HepG2 (cell line): ENCODE results near the gene PPP2R2B. TPM values are rescaled to one million over a fixed set of nuclear protein-coding genes. Genes with fewer than 3 reads are reported as not detected.

Source experiments
- ATAC-seq: fragments of 200-7000 bp; cut with Tn5 transposase; 3 replicates; pipeline ENCODE4 v1.9.1; 2020; ENCODE audit warnings: mild to moderate bottlenecking, moderate library complexity
- BruUV-seq: library from RNA; stranded (reverse); fragments of 400-500 nt; replicated peaks from 2 replicates; lab custom pipeline; 2021; lab: Mats Ljungman, UMichigan
- CTCF ChIA-PET: fragments of 300-600 bp; formaldehyde crosslinking; extraction: SDS; loops from one replicate; lab custom pipeline; 2021; ENCODE audit warnings: low total read pairs, inconsistent platforms, low intra/inter-chr PET ratio; lab: Yijun Ruan, JAX
- POLR2A ChIA-PET: fragments of 350-600 bp; sonication (Branson Sonifier 250); formaldehyde crosslinking; loops from one replicate; lab custom pipeline; 2020; ENCODE audit warnings: antibody characterized with exemption, inconsistent platforms; lab: Yijun Ruan, JAX
- DNase-seq: peaks from one replicate; pipeline ENCODE4 v3.0.0-alpha.2; 2015; ENCODE audit warnings: low spot score
- FAIRE-seq: peaks from 3 replicates; lab custom pipeline; 2011; peaks lifted over from hg19 to GRCh38; lab: Jason Lieb, UNC
- H2AFZ ChIP-seq: one replicate; pipeline ENCODE4 v1.6.1; 2011; ENCODE audit warnings: low read length, inconsistent platforms
- H3K27ac ChIP-seq: fragments of 300-600 bp; 3 replicates; pipeline ENCODE4 v1.8.0; 2011; ENCODE audit warnings: mixed run types, mild to moderate bottlenecking, mixed read lengths, low read length, inconsistent platforms; ENCODE audit not compliant: insufficient read depth; ENCODE audit errors: extremely low read length
- H3K27me3 ChIP-seq, 2 experiments: fragments of 200-600 bp in 1 of 2; 2 replicates in 1 of 2; 3 replicates in 1 of 2; pipeline versions ENCODE4 v1.6.0 to v1.8.0; 2011; ENCODE audit warnings: low read length in 2 of 2, mild to moderate bottlenecking in 2 of 2, moderate library complexity in 2 of 2, inconsistent platforms in 1 of 2; ENCODE audit not compliant: insufficient read depth in 2 of 2, control insufficient read depth in 1 of 2
- H3K36me3 ChIP-seq, 2 experiments: fragments of 200-600 bp in 1 of 2; replicated peaks in 1 of 2; 2 replicates in 1 of 2; 3 replicates in 1 of 2; pipeline versions ENCODE4 v1.5.1 to v1.8.0; 2011; ENCODE audit warnings: low read length in 2 of 2, inconsistent platforms in 1 of 2; ENCODE audit not compliant: insufficient read depth in 2 of 2, control insufficient read depth in 1 of 2
- H3K4me1 ChIP-seq: 2 replicates; pipeline ENCODE4 v1.5.1; 2012; ENCODE audit warnings: low read length, inconsistent platforms; ENCODE audit not compliant: insufficient read depth
- H3K4me2 ChIP-seq: 2 replicates; pipeline ENCODE4 v1.6.0; 2011; ENCODE audit warnings: low read depth, low read length, inconsistent platforms
- H3K4me3 ChIP-seq, 3 experiments: fragments of 200-600 bp in 1 of 3; sonication (generic), shearing (Covaris generic) in 1 of 3; replicated peaks in 1 of 3; 2 replicates each; pipeline ENCODE4 v1.5.1; 2011 to 2016; ENCODE audit warnings: low read length in 3 of 3, inconsistent platforms in 2 of 3, low read depth in 2 of 3, mild to moderate bottlenecking in 2 of 3, control low read depth in 1 of 3, mixed read lengths in 1 of 3; ENCODE audit not compliant: insufficient read depth in 1 of 3
- H3K79me2 ChIP-seq: one replicate; pipeline ENCODE4 v1.6.1; 2011; ENCODE audit warnings: low read length, inconsistent platforms; ENCODE audit not compliant: insufficient read depth
- H3K9ac ChIP-seq: 2 replicates; pipeline ENCODE4 v1.6.0; 2011; ENCODE audit warnings: mild to moderate bottlenecking, low read depth, low read length, inconsistent platforms; ENCODE audit not compliant: insufficient read depth
- H3K9me3 ChIP-seq: 2 replicates; pipeline ENCODE4 v1.5.1; 2012; ENCODE audit warnings: mild to moderate bottlenecking, low read length
- H4K20me1 ChIP-seq: 2 replicates; pipeline ENCODE4 v1.6.0; 2011; ENCODE audit warnings: inconsistent platforms, mild to moderate bottlenecking, low read length, moderate library complexity; ENCODE audit not compliant: insufficient read depth
- ARNTL ChIP-seq: sonication (generic); formaldehyde crosslinking; IDR thresholded peaks from 2 replicates; pipeline ENCODE4 v1.4.0; 2020; ENCODE audit warnings: mild to moderate bottlenecking, missing genetic modification reagents
- CREB1 ChIP-seq, 2 experiments: fragments of 450-650 bp in 1 of 2; IDR thresholded peaks; 2 replicates each; pipeline ENCODE4 v1.6.1; 2016 to 2017; ENCODE audit warnings: control low read depth in 1 of 2, mild to moderate bottlenecking in 1 of 2, missing compliant biosample characterization in 1 of 2, missing genetic modification characterization in 1 of 2
- FOSL2 ChIP-seq: sonication (generic); formaldehyde crosslinking; IDR thresholded peaks from 2 replicates; pipeline ENCODE4 v1.4.0; 2020; ENCODE audit warnings: missing genetic modification reagents
- FOXK2 ChIP-seq: fragments of 450-650 bp; IDR thresholded peaks from 2 replicates; pipeline ENCODE4 v1.6.1; 2016
- KLF11 ChIP-seq: IDR thresholded peaks from 2 replicates; pipeline ENCODE4 v1.6.1; 2016; ENCODE audit warnings: missing compliant biosample characterization
- NCOA1 ChIP-seq: sonication (generic); formaldehyde crosslinking; IDR thresholded peaks from 2 replicates; pipeline ENCODE4 v1.9.0; 2021; ENCODE audit warnings: missing genetic modification reagents
- NFIB ChIP-seq: sonication (generic); formaldehyde crosslinking; IDR thresholded peaks from 2 replicates; pipeline ENCODE4 v1.9.0; 2021; ENCODE audit warnings: missing genetic modification reagents, mild to moderate bottlenecking, borderline replicate concordance
- RFX3 ChIP-seq: IDR thresholded peaks from 2 replicates; pipeline ENCODE4 v1.6.1; 2016; ENCODE audit warnings: missing biosample characterization, missing genetic modification reagents
- SMARCC2 ChIP-seq: fragments of 450-650 bp; IDR thresholded peaks from 2 replicates; pipeline ENCODE4 v1.6.1; 2017; ENCODE audit warnings: antibody characterized with exemption, mild to moderate bottlenecking
- SP4 ChIP-seq: sonication (generic); formaldehyde crosslinking; IDR thresholded peaks from 2 replicates; pipeline ENCODE4 v1.8.1; 2023; ENCODE audit warnings: mild to moderate bottlenecking, missing genetic modification reagents
- U2AF1 ChIP-seq: fragments of 200-400 bp; formaldehyde crosslinking; optimal IDR thresholded peaks from 2 replicates; pipeline ENCODE3; 2017; ENCODE audit warnings: mild to moderate bottlenecking, low read depth, low read length
- ZBTB44 ChIP-seq: sonication (generic); formaldehyde crosslinking; IDR thresholded peaks from 2 replicates; pipeline ENCODE4 v1.4.0; 2020; ENCODE audit warnings: missing genetic modification reagents
- ZNF251 ChIP-seq: sonication (generic); formaldehyde crosslinking; IDR thresholded peaks from 2 replicates; pipeline ENCODE4 v1.9.0; 2021; ENCODE audit warnings: mild to moderate bottlenecking, missing genetic modification reagents
- ZNF343 ChIP-seq: sonication (generic); formaldehyde crosslinking; IDR thresholded peaks from 2 replicates; pipeline ENCODE4 v1.4.0; 2020; ENCODE audit warnings: mild to moderate bottlenecking, missing genetic modification reagents
- ZNF350 ChIP-seq: sonication (generic); formaldehyde crosslinking; IDR thresholded peaks from 2 replicates; pipeline ENCODE4 v1.4.0; 2020; ENCODE audit warnings: mild to moderate bottlenecking, low read depth, missing genetic modification reagents, borderline replicate concordance
- ZNF484 ChIP-seq: sonication (generic); formaldehyde crosslinking; IDR thresholded peaks from 2 replicates; pipeline ENCODE4 v1.5.1; 2020; ENCODE audit warnings: mild to moderate bottlenecking, low read depth, missing genetic modification reagents, borderline replicate concordance
- ZNF703 ChIP-seq: sonication (generic); formaldehyde crosslinking; IDR thresholded peaks from 2 replicates; pipeline ENCODE4 v1.5.1; 2020; ENCODE audit warnings: missing genetic modification reagents, mild to moderate bottlenecking, moderate library complexity, borderline replicate concordance
- ZNF761 ChIP-seq: sonication (generic); formaldehyde crosslinking; conservative IDR thresholded peaks from 2 replicates; pipeline ENCODE4 v1.4.0; 2020; ENCODE audit warnings: mild to moderate bottlenecking, missing genetic modification reagents
- ZXDC ChIP-seq: sonication (generic); formaldehyde crosslinking; IDR thresholded peaks from 2 replicates; pipeline ENCODE4 v1.5.0; 2020; ENCODE audit warnings: mild to moderate bottlenecking, missing genetic modification reagents
- WGBS: methylation state at CpG from one replicate; pipeline ENCODE4 v1.1.6; 2017; ENCODE audit warnings: low lambda C conversion rate; 5-methylcytosine and 5-hydroxymethylcytosine counted together
- in situ Hi-C: cut with HindIII; loops from 2 replicates; pipeline ENCODE4 v1.10.0; 2017; ENCODE audit warnings: low pct_unique_long_range_greater_than_20kb; ENCODE audit not compliant: extremely low pct_ligation_motif_present
- intact Hi-C: fragments of 100-400 bp; cut with micrococcal nuclease; formaldehyde crosslinking; loops from one replicate; pipeline ENCODE4 v1.10.0; 2022; ENCODE audit not compliant: unreplicated experiment
- polyA plus RNA-seq, 8 experiments: library from polyadenylated mRNA; depleted of rRNA in 3 of 8; stranded (reverse) in 7 of 8; unstranded in 1 of 8; fragments of >200 nt; fragmentation: Illumina TruSeq in 4 of 8; extraction: Trizol in 4 of 8; gene quantifications; 2 replicates each; pipeline versions ENCODE4 v1.2.1 to v1.2.3, GENCODE V29; 2011 to 2016; ENCODE audit warnings: low read depth in 4 of 8, missing spikeins in 1 of 8, mixed read lengths in 1 of 8; ENCODE audit not compliant: insufficient read depth in 1 of 8
- total RNA-seq, 5 experiments: library from RNA; depleted of rRNA; stranded (reverse); fragments of >200 nt; fragmentation: Illumina TruSeq; extraction: Trizol; gene quantifications; 2 replicates each; pipeline ENCODE4 v1.2.3, GENCODE V29; 2016; ENCODE audit warnings: low read depth in 1 of 5

Gene PPP2R2B
- total and polyA plus RNA-seq, 2 of the 13 experiments (the other 11 are each of a cell fraction or from before 2014, with no cell fraction given), result not detected

- H3K4me1 ChIP-seq, result no peaks in the 10 kb centered on the region
- H3K9me3 ChIP-seq, result no peaks in the 10 kb centered on the region
- no peak for DNase-seq
- in situ Hi-C loops, result no loop called here
- no peaks in the 10 kb centered on the region for H4K20me1 ChIP-seq
- BruUV-seq, result no TSS peak
- no peaks in the 10 kb centered on the region for H3K36me3 ChIP-seq
- no peak overlapping the region for H3K4me2 ChIP-seq
- intact Hi-C loops, result no loop called here
- H2AFZ ChIP-seq, result no peak overlapping the region
- WGBS, result 2% methylated on average over 7 of the region's 8 CpGs
- no peak overlapping the region for H3K9ac ChIP-seq
- no peak for TF ChIP-seq CREB1 (IDR thresholded peaks at IDR 0.05)
- TF ChIP-seq CREB1 (CRISPR knock-in tag; IDR thresholded peaks at IDR 0.05), result no peak
- no peak for TF ChIP-seq FOXK2
- no peak for TF ChIP-seq ZNF251 (CRISPR knock-in tag)
- TF ChIP-seq U2AF1, result no peak
- TF ChIP-seq KLF11, result no peak
- TF ChIP-seq ZNF761 (CRISPR knock-in tag), result no peak
- no peak for TF ChIP-seq SP4 (CRISPR knock-in tag)
- TF ChIP-seq ZNF703 (CRISPR knock-in tag), result no peak
- no peak for TF ChIP-seq FOSL2 (CRISPR knock-in tag)
- TF ChIP-seq ARNTL (CRISPR knock-in tag), result no peak
- no peak for TF ChIP-seq NCOA1
- TF ChIP-seq ZNF343 (CRISPR knock-in tag), result no peak
- TF ChIP-seq NFIB (CRISPR knock-in tag), result no peak
- TF ChIP-seq ZNF484 (CRISPR knock-in tag), result no peak
- no peak for TF ChIP-seq SMARCC2
- no peak for TF ChIP-seq ZBTB44 (CRISPR knock-in tag)
- no peak for TF ChIP-seq RFX3 (CRISPR knock-in tag)
- no peak for TF ChIP-seq ZXDC (CRISPR knock-in tag)
- no peak for TF ChIP-seq ZNF350
- CTCF ChIA-PET, result no interaction called here
- POLR2A ChIA-PET, result no interaction called here
- H3K79me2 ChIP-seq, result no peaks in the 10 kb centered on the region
- H3K27ac ChIP-seq, result no peak overlapping the region
- H3K4me3 ChIP-seq, result no peak overlapping the region
- ATAC-seq, result no peak
- FAIRE-seq, result no peak
- no peaks in the 10 kb centered on the region for H3K27me3 ChIP-seq
Observed at GRCh38 chr5:146633323-146633764, 245.2 kb downstream of the PPP2R2B start.
